Aorta (tissue), 5 donors: ENCODE data around the gene FOXC1. TPM values are rescaled to one million over a fixed set of nuclear protein-coding genes. Genes with fewer than 3 reads are reported as not detected.

Experiments used
- ATAC-seq: fragments of 200-7000 bp; cut with Tn5 transposase; one replicate; pipeline ENCODE4 v1.9.1; 2022; ENCODE audit warnings: moderate library complexity; ENCODE audit not compliant: low FRiP score
- DNase-seq, 2 donors: peaks; one replicate each; pipeline ENCODE4 v3.0.0-alpha.2; 2020
- H3K27ac ChIP-seq, 2 donors: one replicate each; pipeline ENCODE4 v1.5.1; 2013; ENCODE audit warnings: low read length in 2 of 2, mild to moderate bottlenecking in 2 of 2, moderate library complexity in 2 of 2, control low read depth in 1 of 2, inconsistent platforms in 1 of 2, low read depth in 1 of 2
- H3K27me3 ChIP-seq, 2 donors: one replicate each; pipeline ENCODE4 v1.6.1; 2013; ENCODE audit warnings: control low read depth in 1 of 2, low read length in 1 of 2, mild to moderate bottlenecking in 1 of 2, moderate library complexity in 1 of 2; ENCODE audit not compliant: insufficient read depth in 2 of 2, control insufficient read depth in 1 of 2
- H3K36me3 ChIP-seq, 2 donors: one replicate each; pipeline ENCODE4 v1.6.1; 2013; ENCODE audit warnings: control low read depth in 1 of 2, low read length in 1 of 2, mild to moderate bottlenecking in 1 of 2; ENCODE audit not compliant: insufficient read depth in 2 of 2, control insufficient read depth in 1 of 2
- H3K4me1 ChIP-seq, 2 donors: one replicate each; pipeline ENCODE4 v1.6.1; 2013; ENCODE audit warnings: low read length in 2 of 2, control low read depth in 1 of 2, mild to moderate bottlenecking in 1 of 2, moderate library complexity in 1 of 2; ENCODE audit not compliant: insufficient read depth in 2 of 2, control insufficient read depth in 1 of 2
- H3K4me3 ChIP-seq, 2 donors: one replicate each; pipeline ENCODE4 v1.5.1; 2013; ENCODE audit warnings: low read length in 2 of 2, control low read depth in 1 of 2, mild to moderate bottlenecking in 1 of 2
- H3K9me3 ChIP-seq: one replicate; pipeline ENCODE4 v1.6.1; 2013; ENCODE audit warnings: mild to moderate bottlenecking, low read length; ENCODE audit not compliant: control insufficient read depth
- WGBS, 2 donors: extraction: QIAGEN DNeasy Blood & Tissue Kit; methylation state at CpG; one replicate each; pipeline ENCODE4 v1.1.7; 2013; 5-methylcytosine and 5-hydroxymethylcytosine counted together
- intact Hi-C, 2 donors: fragments of 100-400 bp; cut with DNase I; formaldehyde crosslinking; loops; one replicate each; pipeline versions ENCODE4 v1.14.2 to v1.15.0; 2022
- polyA plus RNA-seq, 2 donors: library from polyadenylated mRNA; stranded (reverse); fragments of 200-250 nt; gene quantifications; one replicate each; pipeline ENCODE4 v1.2.3, GENCODE V29; 2013
- total RNA-seq, 2 donors: library from RNA; stranded (reverse); fragmentation: NEBNext Ultra II Directional; extraction: Animal tissue kit (Norgen Biotek cat#: 25700); gene quantifications; one replicate each; pipeline ENCODE4 v1.2.1, GENCODE V29; 2021
- donor health status: healthy with polysubstance abuse.
- donor health status: Bipolar disorder and iron deficiency.
- donor health status: DM: no; HTN: no; CAD: no.
- donor health status: DM: no; HTN: no; CAD: no.
- donor health status: DM: yes; HTN: yes; CAD: no.

Gene FOXC1
- total and polyA plus RNA-seq, 4 donors, result 18.5 to 134 (median 70.7) TPM

- no peak for ATAC-seq
These were observed 29.6 kb upstream of the FOXC1 start for GRCh38 chr6:1580109-1580508.

GRCh38 chr6:1580585-1580984 is 29.1 kb upstream of the FOXC1 start:
- Histone ChIP-seq H3K27ac (no peak overlapping the region), H3K4me1 (no peaks in the 10 kb centered on the region), H3K4me3 (no peak overlapping the region), H3K27me3 (no peaks in the 10 kb centered on the region), H3K9me3 (no peaks in the 10 kb centered on the region), H3K36me3 (no peaks in the 10 kb centered on the region)
- ATAC-seq (no peak), DNase-seq (no peak)
- WGBS, 2 donors, result 92 to 97% methylated on average over 9 of the region's 9 CpGs
- intact Hi-C loops, result no loop called here

More at GRCh38 chr6:1580109-1580508, 29.6 kb upstream of the FOXC1 start:
- DNase-seq, result no peak
- Histone ChIP-seq H3K27ac (no peak overlapping the region), H3K4me3 (no peak overlapping the region), H3K27me3 (no peaks in the 10 kb centered on the region), H3K4me1 (no peaks in the 10 kb centered on the region), H3K36me3 (no peaks in the 10 kb centered on the region), H3K9me3 (no peaks in the 10 kb centered on the region)
- intact Hi-C loops, result no loop called here
- WGBS, 2 donors, result 61 to 66% methylated on average over 6 of the region's 6 CpGs

- Histone ChIP-seq H3K36me3 (no peaks in the 10 kb centered on the region), H3K9me3 (no peaks in the 10 kb centered on the region), H3K27me3 (no peaks in the 10 kb centered on the region), H3K4me1 (no peaks in the 10 kb centered on the region), H3K27ac (no peak overlapping the region), H3K4me3 (no peak overlapping the region)
- intact Hi-C loops, result no loop called here
- no peak for ATAC-seq
- 92 to 94% methylated on average over 30 to 31 of the region's 31 CpGs for WGBS, 2 donors
- DNase-seq, result no peak
These were observed 28.4 kb upstream of the FOXC1 start for GRCh38 chr6:1581120-1581991.

GRCh38 chr6:1584146-1584545 is 25.6 kb upstream of the FOXC1 start:
- Histone ChIP-seq H3K4me3 (no peak overlapping the region), H3K4me1 (no peaks in the 10 kb centered on the region), H3K27ac (no peak overlapping the region), H3K36me3 (no peaks in the 10 kb centered on the region), H3K27me3 (no peaks in the 10 kb centered on the region), H3K9me3 (no peaks in the 10 kb centered on the region)
- intact Hi-C loops, result no loop called here
- WGBS, 2 donors, result 90 to 93% methylated on average over 5 of the region's 5 CpGs
- ATAC-seq (no peak), DNase-seq (no peak)

- WGBS, 2 donors, result 90% methylated on average over 14 of the region's 14 CpGs
- H3K27me3 ChIP-seq, result no peaks in the 10 kb centered on the region
- no peak overlapping the region for H3K4me3 ChIP-seq
- H3K36me3 ChIP-seq, result no peaks in the 10 kb centered on the region
- no peak overlapping the region for H3K27ac ChIP-seq
- no peaks in the 10 kb centered on the region for H3K4me1 ChIP-seq
- intact Hi-C loops, result no loop called here
- ATAC-seq, result no peak
- no peaks in the 10 kb centered on the region for H3K9me3 ChIP-seq
- DNase-seq, result no peak
These were observed 24.6 kb upstream of the FOXC1 start for GRCh38 chr6:1584996-1585668.

- WGBS, 2 donors, result 89 to 93% methylated on average over 12 of the region's 12 CpGs
- H3K4me1 ChIP-seq, result no peaks in the 10 kb centered on the region
- H3K27ac ChIP-seq, result no peak overlapping the region
These were observed 24.1 kb upstream of the FOXC1 start for GRCh38 chr6:1585669-1586049.

GRCh38 chr6:1586256-1586655 is 23.5 kb upstream of the FOXC1 start:
- H3K9me3 ChIP-seq, result no peaks in the 10 kb centered on the region
- no peaks in the 10 kb centered on the region for H3K27me3 ChIP-seq
- H3K4me1 ChIP-seq, result no peaks in the 10 kb centered on the region
- no peak for ATAC-seq
- intact Hi-C loops, result no loop called here
- no peak for DNase-seq
- H3K27ac ChIP-seq, result no peak overlapping the region
- H3K4me3 ChIP-seq, result no peak overlapping the region
- 80 to 98% methylated on average over 7 of the region's 7 CpGs for WGBS, 2 donors
- no peaks in the 10 kb centered on the region for H3K36me3 ChIP-seq

More at GRCh38 chr6:1585669-1586049, 24.1 kb upstream of the FOXC1 start:
- Histone ChIP-seq H3K36me3 (no peaks in the 10 kb centered on the region), H3K9me3 (no peaks in the 10 kb centered on the region), H3K27me3 (no peaks in the 10 kb centered on the region), H3K4me3 (no peak overlapping the region)
- ATAC-seq (no peak), DNase-seq (no peak)
- intact Hi-C loops, result no loop called here

GRCh38 chr6:1586861-1587450 is 22.8 kb upstream of the FOXC1 start:
- Histone ChIP-seq H3K9me3 (no peaks in the 10 kb centered on the region), H3K27me3 (no peaks in the 10 kb centered on the region), H3K4me1 (no peaks in the 10 kb centered on the region), H3K27ac (no peak overlapping the region), H3K4me3 (no peak overlapping the region), H3K36me3 (no peaks in the 10 kb centered on the region)
- WGBS, 2 donors, result 94% methylated on average over 5 of the region's 5 CpGs
- intact Hi-C loops, result no loop called here
- DNase-seq, result no peak
- ATAC-seq, result no peak
